ENCODE measurements around the gene ASIC1. TPM values are rescaled to one million over a fixed set of nuclear protein-coding genes. Genes with fewer than 3 reads are reported as not detected.

ASIC1 gene
- total RNA-seq, 6 experiments from 2014 or later = 1.3 to 2.4 (median 1.6) TPM

- peaks cover 14% of the 10 kb centered on the region for H3K36me3 Mint-ChIP-seq (ENCODE audit: low read depth)
- TF ChIP-seq CTCF (IDR thresholded peaks at IDR 0.05) = no peak
- peak overlapping the region; percentile 90 for H3K27ac Mint-ChIP-seq
- H3K9me3 Mint-ChIP-seq = no peaks in the 10 kb centered on the region
- H3K4me1 Mint-ChIP-seq (ENCODE audit: low read depth) = peaks cover 71% of the 10 kb centered on the region
- DNase-seq = no peak
- no peaks in the 10 kb centered on the region; the same call in 1 of the 2 replicates for H3K27me3 Mint-ChIP-seq (ENCODE audit: insufficient read depth)
- peak overlapping the region; percentile 41; the same call in 1 of the 2 replicates for H3K4me3 Mint-ChIP-seq
Measured at GRCh38 chr12:50017641-50018040, 39.8 kb upstream of the ASIC1 start.

- no peak for TF ChIP-seq CTCF (IDR thresholded peaks at IDR 0.05)
- Mint-ChIP-seq H3K27me3 (ENCODE audit: insufficient read depth) (no peaks in the 10 kb centered on the region; the same call in 1 of the 2 replicates), H3K4me3 (peak overlapping the region; percentile 28), H3K27ac (peak overlapping the region; percentile 90), H3K9me3 (no peaks in the 10 kb centered on the region), H3K4me1 (ENCODE audit: low read depth) (peaks cover 76% of the 10 kb centered on the region), H3K36me3 (ENCODE audit: low read depth) (peaks cover 19% of the 10 kb centered on the region)
- no peak for DNase-seq
Measured at GRCh38 chr12:50018154-50018553, 39.2 kb upstream of the ASIC1 start.

GRCh38 chr12:50018968-50019367 lies 38.4 kb upstream of the ASIC1 start:
- Mint-ChIP-seq H3K27ac (peak overlapping the region; percentile 90), H3K9me3 (no peaks in the 10 kb centered on the region), H3K4me3 (peak overlapping the region; percentile 13; the same call in 1 of the 2 replicates), H3K36me3 (ENCODE audit: low read depth) (peaks cover 15% of the 10 kb centered on the region), H3K27me3 (ENCODE audit: insufficient read depth) (no peaks in the 10 kb centered on the region; the same call in 1 of the 2 replicates), H3K4me1 (ENCODE audit: low read depth) (peaks cover 75% of the 10 kb centered on the region)
- no peak for DNase-seq
- TF ChIP-seq CTCF (IDR thresholded peaks at IDR 0.05) = no peak

DNA sequence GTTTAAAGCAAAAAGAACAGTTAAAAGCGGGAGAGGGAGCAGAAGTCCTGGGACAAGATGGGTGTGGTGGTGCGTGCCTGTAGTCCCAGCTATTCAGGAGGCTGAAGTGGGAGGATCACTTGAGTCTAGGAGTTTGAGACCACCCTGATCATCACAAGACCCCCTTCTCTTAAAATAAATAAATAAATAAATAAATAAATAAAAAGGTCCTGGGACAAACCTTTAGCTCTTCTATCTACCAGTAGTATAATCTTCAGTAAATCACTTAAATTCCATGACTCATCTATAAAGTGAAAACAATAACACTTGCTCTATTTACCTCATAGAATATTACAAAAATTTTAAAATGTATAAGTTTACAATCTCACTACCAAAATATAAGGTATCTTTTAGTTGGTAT lies 37.9 kb upstream of the ASIC1 start:
- peak overlapping the region; percentile 90; the same call in 1 of the 2 replicates for H3K27ac Mint-ChIP-seq
- TF ChIP-seq CTCF (IDR thresholded peaks at IDR 0.05) = no peak
- no peaks in the 10 kb centered on the region; the same call in 1 of the 2 replicates for H3K27me3 Mint-ChIP-seq (ENCODE audit: insufficient read depth)
- H3K36me3 Mint-ChIP-seq (ENCODE audit: low read depth) = peaks cover 21% of the 10 kb centered on the region
- DNase-seq = no peak
- no peak overlapping the region for H3K4me3 Mint-ChIP-seq
- peaks cover 75% of the 10 kb centered on the region for H3K4me1 Mint-ChIP-seq (ENCODE audit: low read depth)
- no peaks in the 10 kb centered on the region for H3K9me3 Mint-ChIP-seq

DNA sequence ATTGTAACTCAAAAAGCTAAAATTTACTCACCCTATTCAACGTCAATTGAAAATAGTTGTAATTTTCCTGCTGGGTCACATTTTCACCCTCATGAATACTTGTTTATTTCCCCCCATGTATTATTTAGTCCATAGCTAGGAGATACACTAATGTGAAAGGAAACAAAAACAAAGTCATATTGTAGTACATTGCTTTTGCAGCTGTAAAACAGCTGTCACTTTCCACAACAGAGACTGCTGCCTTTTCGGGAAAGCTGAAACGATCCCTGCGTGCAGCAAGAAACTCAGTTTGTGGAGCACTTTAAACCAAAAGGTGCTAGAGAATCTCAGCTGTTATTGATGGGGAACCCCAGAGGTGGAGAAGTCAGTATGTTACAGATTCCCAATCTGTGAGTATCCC lies 36.4 kb upstream of the ASIC1 start:
- DNase-seq = no peak
- no peak for TF ChIP-seq CTCF (IDR thresholded peaks at IDR 0.05)
- Mint-ChIP-seq H3K36me3 (ENCODE audit: low read depth) (peaks cover 27% of the 10 kb centered on the region), H3K4me1 (ENCODE audit: low read depth) (peaks cover 83% of the 10 kb centered on the region), H3K27ac (peak overlapping the region; percentile 42), H3K9me3 (no peaks in the 10 kb centered on the region), H3K4me3 (peak overlapping the region; percentile 56), H3K27me3 (ENCODE audit: insufficient read depth) (no peaks in the 10 kb centered on the region; the same call in 1 of the 2 replicates)

Data from HFFc6 (cell line).